ENCODE measurements around the gene LRGUK. TPM values are rescaled to one million over a fixed set of nuclear protein-coding genes. Genes with fewer than 3 reads are reported as not detected.

Gene LRGUK
- polyA plus RNA-seq, 3 donors = 0.41 TPM; not detected in 2

DNA sequence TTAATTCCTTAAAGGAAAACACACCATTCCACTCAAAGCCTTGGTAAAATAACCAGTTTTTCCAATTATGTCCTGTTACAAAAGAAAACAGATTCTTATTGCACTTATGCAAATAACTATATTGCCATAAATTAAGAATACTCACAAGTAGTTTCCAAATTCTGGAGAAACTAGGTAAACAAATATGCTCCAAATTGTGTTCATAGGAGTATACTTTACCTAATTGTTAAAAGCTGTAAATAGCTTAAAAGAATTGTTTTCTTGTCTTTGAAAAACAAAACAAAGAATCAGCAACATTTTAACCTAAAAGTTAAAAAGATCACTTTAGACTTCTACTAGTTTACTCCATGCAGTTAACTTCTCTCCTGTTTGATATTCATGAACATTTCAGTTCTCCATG is 38.9 kb upstream of the LRGUK start:
- Histone ChIP-seq H3K36me3 (replicated peaks in 1 of 2; ENCODE audit: control insufficient read depth in 1 of 2, insufficient read depth in 2 of 2, low read length in 2 of 2) (no peaks in the 10 kb centered on the region), H3K4me2 (replicated peaks; ENCODE audit: extremely low read depth, low read length, poor library complexity, severe bottlenecking) (no peak overlapping the region), H4K20me1 (ENCODE audit: insufficient read depth, low read length) (no peaks in the 10 kb centered on the region), H3K4me3 (replicated peaks in 1 of 3; ENCODE audit: low read depth in 2 of 3, low read length in 3 of 3) (no peak overlapping the region), H2AFZ (ENCODE audit: insufficient read depth, low read depth, low read length, poor library complexity, severe bottlenecking) (no peak overlapping the region), H3K4me1 (ENCODE audit: control insufficient read depth in 1 of 2, insufficient read depth in 2 of 2, low read length in 2 of 2) (peaks cover 27 to 29% of the 10 kb centered on the region in 2 donors), H3K9me3 (replicated peaks in 1 of 2; ENCODE audit: control insufficient read depth in 1 of 2, insufficient read depth in 1 of 2, low read length in 2 of 2) (peaks cover 20 to 36% of the 10 kb centered on the region in 2 donors), H3K27me3 (ENCODE audit: control insufficient read depth in 2 of 2, insufficient read depth in 2 of 2, low read length in 2 of 2) (no peaks in the 10 kb centered on the region), H3K79me2 (ENCODE audit: insufficient read depth, low read length) (no peaks in the 10 kb centered on the region), H3K9ac (ENCODE audit: insufficient read depth, low read length, poor library complexity, severe bottlenecking) (no peak overlapping the region), H3K27ac (ENCODE audit: low read depth in 1 of 2, low read length in 2 of 2) (no peak overlapping the region)
- TF ChIP-seq, protein P1, sequence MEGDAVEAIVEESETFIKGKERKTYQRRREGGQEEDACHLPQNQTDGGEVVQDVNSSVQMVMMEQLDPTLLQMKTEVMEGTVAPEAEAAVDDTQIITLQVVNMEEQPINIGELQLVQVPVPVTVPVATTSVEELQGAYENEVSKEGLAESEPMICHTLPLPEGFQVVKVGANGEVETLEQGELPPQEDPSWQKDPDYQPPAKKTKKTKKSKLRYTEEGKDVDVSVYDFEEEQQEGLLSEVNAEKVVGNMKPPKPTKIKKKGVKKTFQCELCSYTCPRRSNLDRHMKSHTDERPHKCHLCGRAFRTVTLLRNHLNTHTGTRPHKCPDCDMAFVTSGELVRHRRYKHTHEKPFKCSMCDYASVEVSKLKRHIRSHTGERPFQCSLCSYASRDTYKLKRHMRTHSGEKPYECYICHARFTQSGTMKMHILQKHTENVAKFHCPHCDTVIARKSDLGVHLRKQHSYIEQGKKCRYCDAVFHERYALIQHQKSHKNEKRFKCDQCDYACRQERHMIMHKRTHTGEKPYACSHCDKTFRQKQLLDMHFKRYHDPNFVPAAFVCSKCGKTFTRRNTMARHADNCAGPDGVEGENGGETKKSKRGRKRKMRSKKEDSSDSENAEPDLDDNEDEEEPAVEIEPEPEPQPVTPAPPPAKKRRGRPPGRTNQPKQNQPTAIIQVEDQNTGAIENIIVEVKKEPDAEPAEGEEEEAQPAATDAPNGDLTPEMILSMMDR (IDR thresholded peaks at IDR 0.05) = no peak
- Mint-ChIP-seq H3K27ac (no peak overlapping the region), H3K27me3 (ENCODE audit: low read depth in 3 of 3) (peaks cover 0 to 2% (median 0%) of the 10 kb centered on the region in 3 donors), H3K36me3 (peaks cover 2 to 5% of the 10 kb centered on the region in 2 donors), H3K9me3 (peaks cover 12 to 39% (median 28%) of the 10 kb centered on the region in 7 donors), H3K4me3 (no peak overlapping the region), H3K4me1 (peaks cover 27% of the 10 kb centered on the region)
- no peak for DNase-seq
- intact Hi-C loops (cut with micrococcal nuclease) = no loop called here

- no peak overlapping the region for H3K4me2 ChIP-seq (replicated peaks; ENCODE audit: extremely low read depth, low read length, poor library complexity, severe bottlenecking)
- Mint-ChIP-seq H3K36me3 (peaks cover 2% of the 10 kb centered on the region in 2 donors), H3K27me3 (ENCODE audit: low read depth in 3 of 3) (peaks cover 0 to 2% (median 0%) of the 10 kb centered on the region in 3 donors), H3K4me1 (peaks cover 15% of the 10 kb centered on the region), H3K27ac (no peak overlapping the region), H3K4me3 (no peak overlapping the region), H3K9me3 (peaks cover 16 to 48% (median 32%) of the 10 kb centered on the region in 7 donors)
- 94% methylated on average over 3 of the region's 4 CpGs for WGBS (ENCODE audit: insufficient coverage)
- no peak overlapping the region for H3K4me3 ChIP-seq (replicated peaks in 1 of 3; ENCODE audit: low read depth in 2 of 3, low read length in 3 of 3)
- no peaks in the 10 kb centered on the region for H3K36me3 ChIP-seq (replicated peaks in 1 of 2; ENCODE audit: control insufficient read depth in 1 of 2, insufficient read depth in 2 of 2, low read length in 2 of 2)
- intact Hi-C loops (cut with micrococcal nuclease) = no loop called here
- peaks cover 20 to 36% of the 10 kb centered on the region in 2 donors for H3K9me3 ChIP-seq (replicated peaks in 1 of 2; ENCODE audit: control insufficient read depth in 1 of 2, insufficient read depth in 1 of 2, low read length in 2 of 2)
- TF ChIP-seq, protein P1 (IDR thresholded peaks at IDR 0.05) = no peak
- no peaks in the 10 kb centered on the region for H3K27me3 ChIP-seq (ENCODE audit: control insufficient read depth in 2 of 2, insufficient read depth in 2 of 2, low read length in 2 of 2)
- H3K4me1 ChIP-seq (ENCODE audit: control insufficient read depth in 1 of 2, insufficient read depth in 2 of 2, low read length in 2 of 2) = peaks cover 15 to 17% of the 10 kb centered on the region in 2 donors
- no peak overlapping the region for H3K27ac ChIP-seq (ENCODE audit: low read depth in 1 of 2, low read length in 2 of 2)
- no peaks in the 10 kb centered on the region for H3K79me2 ChIP-seq (ENCODE audit: insufficient read depth, low read length)
- H4K20me1 ChIP-seq (ENCODE audit: insufficient read depth, low read length) = no peaks in the 10 kb centered on the region
- H2AFZ ChIP-seq (ENCODE audit: insufficient read depth, low read depth, low read length, poor library complexity, severe bottlenecking) = no peak overlapping the region
- no peak for DNase-seq
- H3K9ac ChIP-seq (ENCODE audit: insufficient read depth, low read length, poor library complexity, severe bottlenecking) = no peak overlapping the region
These were observed 37.7 kb upstream of the LRGUK start for GRCh38 chr7:134089446-134089845.

Measured in CD14-positive monocyte (primary cell).